ENCODE data around the gene TGM2. TPM values are rescaled to one million over a fixed set of nuclear protein-coding genes. Genes with fewer than 3 reads are reported as not detected.

TGM2 gene
- total and polyA plus RNA-seq, 2 donors (not counting 3 experiments of a cell fraction or from before 2014, with no cell fraction given), result 861 to 868 TPM

GRCh38 chr20:38203981-38204357, 38.9 kb upstream of the TGM2 start:
- Histone ChIP-seq H2AFZ (ENCODE audit: low read depth, low read length) (no peak overlapping the region), H3K9me3 (replicated peaks; ENCODE audit: control insufficient read depth, insufficient read depth, low read length) (no peaks in the 10 kb centered on the region), H3K4me3 (replicated peaks in 1 of 3; ENCODE audit: insufficient read depth in 1 of 3, low read depth in 1 of 3, low read length in 3 of 3) (no peak overlapping the region), H3K36me3 (ENCODE audit: control insufficient read depth in 2 of 2, extremely low read depth in 1 of 2, insufficient read depth in 2 of 2, low read length in 2 of 2) (no peaks in the 10 kb centered on the region), H3K4me2 (ENCODE audit: insufficient read depth, low read length) (no peak overlapping the region), H4K20me1 (replicated peaks; ENCODE audit: control insufficient read depth, extremely low read depth, insufficient read depth, low read length) (no peaks in the 10 kb centered on the region), H3K79me2 (ENCODE audit: control insufficient read depth, insufficient read depth, low read length) (no peaks in the 10 kb centered on the region), H3K27ac (ENCODE audit: insufficient read depth, low read depth, low read length) (no peak overlapping the region), H3K27me3 (ENCODE audit: control insufficient read depth in 2 of 2, insufficient read depth in 2 of 2, low read length in 2 of 2) (peaks cover 0 to 2% of the 10 kb centered on the region in 2 experiments), H3K9me1 (replicated peaks; ENCODE audit: control insufficient read depth, extremely low read depth, insufficient read depth, low read length) (no peaks in the 10 kb centered on the region), H3K4me1 (ENCODE audit: control insufficient read depth, extremely low read depth, insufficient read depth, low read length) (no peaks in the 10 kb centered on the region), H3K9ac (replicated peaks; ENCODE audit: extremely low read depth, insufficient read depth, low read length) (no peak overlapping the region)
- CTCF ChIA-PET, result interaction anchor here (2.7 kb wide), 1 partner anchor 13 kb away, joined by 11 read pairs; no protein-coding TSS in a partner anchor
- POLR2A ChIA-PET, result interaction anchor here (0.6 kb wide), 1 partner anchor 652 kb away, joined by 4 read pairs; no protein-coding TSS in a partner anchor
- FAIRE-seq (no peak), DNase-seq (ENCODE audit: low read depth, low spot score) (no peak)
- dilution Hi-C loops (cut with MboI; ENCODE audit: extremely low pct_ligation_motif_present, low sequenced_read_pairs), result no loop called here
- BruUV-seq (replicated peaks), result no TSS peak
- TF ChIP-seq MAX (IDR thresholded peaks at IDR 0.05; ENCODE audit: insufficient read depth, insufficient read length) (no peak), MYC (IDR thresholded peaks at IDR 0.05; ENCODE audit: low read depth, low read length) (no peak), JUN (IDR thresholded peaks at IDR 0.05; ENCODE audit: borderline replicate concordance, insufficient read depth, insufficient read length, low read depth) (no peak), GATA2 (IDR thresholded peaks at IDR 0.05; ENCODE audit: insufficient read depth, insufficient read length, low read depth, low read length) (no peak), FOS (IDR thresholded peaks at IDR 0.05; ENCODE audit: borderline replicate concordance, insufficient read depth, low read length) (no peak), EZH2 (IDR thresholded peaks at IDR 0.05; ENCODE audit: borderline replicate concordance, low read depth, low read length, severe bottlenecking) (no peak), CTCF (IDR thresholded peaks at IDR 0.05; ENCODE audit: extremely low read depth in 1 of 2, insufficient read depth in 1 of 2, low read depth in 1 of 2, low read length in 2 of 2) (no peak), POLR2A (IDR thresholded peaks at IDR 0.05; ENCODE audit: low read depth, low read length) (no peak), POLR2AphosphoS5 (IDR thresholded peaks at IDR 0.05; ENCODE audit: insufficient read depth, low read depth, low read length) (no peak)
- intact Hi-C loops (cut with micrococcal nuclease), result no loop called here
